Naive thymus-derived CD4-positive, alpha-beta T cell (primary cell): ENCODE data around the gene ARR3. TPM values are rescaled to one million over a fixed set of nuclear protein-coding genes. Genes with fewer than 3 reads are reported as not detected.
A peak's percentile ranks its signal among the peaks of the same experiment; 100 is the strongest.
"Not testable (repeated sequence)": the region's sequence is repeated elsewhere in the genome, so short reads cannot be mapped to it uniquely, and the experiment has no call there.

Experiments used
- ATAC-seq: fragments of 150-1000 bp; cut with Tn5 transposase; 2 replicates; pipeline ENCODE4 v1.10.0; 2021; ENCODE audit warnings: mild to moderate bottlenecking, moderate library complexity
- CTCF ChIA-PET: fragments of 350-600 bp; sonication (Branson Sonifier 250); formaldehyde crosslinking; loops from one replicate; lab custom pipeline; 2021; ENCODE audit warnings: antibody characterized with exemption; lab: Charles Lee
- POLR2A ChIA-PET: fragments of 350-600 bp; sonication (Branson Sonifier 250); formaldehyde crosslinking; loops from one replicate; lab custom pipeline; 2021; ENCODE audit warnings: antibody characterized with exemption, inconsistent platforms; lab: Charles Lee
- DNase-seq, 9 donors: peaks; one replicate each; pipeline versions ENCODE4 v3.0.0 to v3.0.0-alpha.2; 2020 to 2022; ENCODE audit warnings: mixed read lengths in 1 of 9
- H3K27ac ChIP-seq: one replicate; pipeline ENCODE4 v1.7.0; 2013; ENCODE audit warnings: mild to moderate bottlenecking, low read depth, low read length, moderate library complexity
- H3K27me3 ChIP-seq, 2 donors: one replicate each; pipeline ENCODE4 v1.7.0; 2013; ENCODE audit warnings: low read length in 2 of 2, mild to moderate bottlenecking in 2 of 2, moderate library complexity in 2 of 2; ENCODE audit not compliant: control insufficient read depth in 2 of 2, insufficient read depth in 2 of 2
- H3K36me3 ChIP-seq, 3 experiments: 1 replicate in 2 of 3; 2 replicates in 1 of 3; pipeline ENCODE4 v1.7.0; 2013; ENCODE audit warnings: low read length in 3 of 3, mild to moderate bottlenecking in 3 of 3, moderate library complexity in 1 of 3; ENCODE audit not compliant: insufficient read depth in 3 of 3, control insufficient read depth in 2 of 3
- H3K4me1 ChIP-seq, 2 donors: one replicate each; pipeline ENCODE4 v1.7.0; 2013; ENCODE audit warnings: low read length in 2 of 2, mild to moderate bottlenecking in 2 of 2, moderate library complexity in 1 of 2; ENCODE audit not compliant: control insufficient read depth in 2 of 2, insufficient read depth in 2 of 2
- H3K4me3 ChIP-seq: 2 replicates; pipeline ENCODE4 v1.7.0; 2013; ENCODE audit warnings: mild to moderate bottlenecking, low read length
- H3K9me3 ChIP-seq, 3 experiments: 1 replicate in 2 of 3; 2 replicates in 1 of 3; pipeline ENCODE4 v1.7.0; 2013; ENCODE audit warnings: low read length in 3 of 3; ENCODE audit not compliant: control insufficient read depth in 2 of 3
- H3K27ac Mint-ChIP-seq, 9 donors: one replicate each; pipeline ENCODE4 v1.8.0; 2020 to 2022; ENCODE audit warnings: mixed read lengths in 9 of 9, mild to moderate bottlenecking in 8 of 9, moderate library complexity in 5 of 9, inconsistent platforms in 2 of 9
- H3K27me3 Mint-ChIP-seq, 5 donors: one replicate each; pipeline ENCODE4 v1.8.0; 2021 to 2022; ENCODE audit warnings: mixed read lengths in 5 of 5, mild to moderate bottlenecking in 1 of 5
- H3K36me3 Mint-ChIP-seq, 5 donors: one replicate each; pipeline ENCODE4 v1.8.0; 2020 to 2022; ENCODE audit warnings: mixed read lengths in 5 of 5, mild to moderate bottlenecking in 3 of 5, inconsistent platforms in 1 of 5
- H3K4me1 Mint-ChIP-seq, 7 donors: one replicate each; pipeline ENCODE4 v1.8.0; 2020 to 2022; ENCODE audit warnings: mixed read lengths in 7 of 7, mild to moderate bottlenecking in 3 of 7, inconsistent platforms in 1 of 7
- H3K4me3 Mint-ChIP-seq, 10 donors: one replicate each; pipeline ENCODE4 v1.8.0; 2020 to 2022; ENCODE audit warnings: mild to moderate bottlenecking in 10 of 10, mixed read lengths in 10 of 10, moderate library complexity in 6 of 10, inconsistent platforms in 2 of 10
- H3K9me3 Mint-ChIP-seq, 11 donors: one replicate each; pipeline ENCODE4 v1.8.0; 2020 to 2022; ENCODE audit warnings: mixed read lengths in 11 of 11, mild to moderate bottlenecking in 4 of 11, inconsistent platforms in 1 of 11, moderate library complexity in 1 of 11
- intact Hi-C, 2 donors: fragments of 100-400 bp; cut with micrococcal nuclease; formaldehyde crosslinking; loops; one replicate each; pipeline ENCODE4 v1.15.1; 2023
- polyA plus RNA-seq, 2 donors: library from polyadenylated mRNA; unstranded; fragments of 300-500 nt; fragmentation: Illumina TruSeq; gene quantifications; one replicate each; pipeline ENCODE4 v1.2.3, GENCODE V29; 2021
- total RNA-seq, 6 experiments: library from RNA in 5 of 6; stranded (reverse) in 5 of 6; gene quantifications; 1 replicate in 5 of 6; 2 replicates in 1 of 6; pipeline ENCODE4 v1.2.3 and lab custom pipeline; 2021 to 2026

ARR3 gene
- total and polyA plus RNA-seq, 7 experiments from 2014 or later, result not detected

DNA sequence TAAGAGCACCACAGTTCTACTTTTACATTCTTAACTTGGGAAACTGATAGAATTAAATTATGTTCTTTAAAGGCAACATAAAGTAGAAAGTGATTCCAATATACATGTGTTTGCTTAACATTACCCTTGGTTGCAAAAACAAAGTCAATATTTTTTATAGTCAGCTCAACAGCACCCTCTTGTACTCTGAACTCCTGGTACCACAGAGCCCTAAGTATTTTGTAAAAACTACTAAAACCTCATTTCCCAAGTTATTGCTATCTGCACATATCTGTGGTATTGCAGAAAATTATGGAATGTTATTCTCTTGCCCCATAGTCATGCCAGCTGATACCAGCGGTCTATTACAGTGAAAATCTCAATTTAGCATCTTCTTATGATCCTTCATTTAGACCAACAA is 24.7 kb downstream of the ARR3 start:
- ATAC-seq (no peak), DNase-seq (no peak)
- Histone ChIP-seq H3K27me3 (no peaks in the 10 kb centered on the region), H3K27ac (no peak overlapping the region), H3K9me3 (no peaks in the 10 kb centered on the region), H3K4me3 (no peak overlapping the region), H3K4me1 (peaks cover 5 to 9% of the 10 kb centered on the region in 2 donors), H3K36me3 (no peaks in the 10 kb centered on the region)
- Mint-ChIP-seq H3K27ac (no peak overlapping the region), H3K36me3 (no peaks in the 10 kb centered on the region), H3K27me3 (no peaks in the 10 kb centered on the region), H3K4me3 (peak overlapping the region in 1 of 10 donors; percentile 8), H3K4me1 (peaks cover 0 to 29% (median 15%) of the 10 kb centered on the region in 7 donors), H3K9me3 (peaks cover 0 to 2% (median 0%) of the 10 kb centered on the region in 11 donors)
- intact Hi-C loops, result loop anchor here in 1 of 2 donors (10.0 kb wide), 1 partner anchor 678 kb away; the partner anchor contains the start of gene EDA
- CTCF ChIA-PET, result no interaction called here
- POLR2A ChIA-PET, result interaction anchor here (0.6 kb wide), 1 partner anchor 838 kb away, joined by 3 read pairs; no protein-coding TSS in a partner anchor

DNA sequence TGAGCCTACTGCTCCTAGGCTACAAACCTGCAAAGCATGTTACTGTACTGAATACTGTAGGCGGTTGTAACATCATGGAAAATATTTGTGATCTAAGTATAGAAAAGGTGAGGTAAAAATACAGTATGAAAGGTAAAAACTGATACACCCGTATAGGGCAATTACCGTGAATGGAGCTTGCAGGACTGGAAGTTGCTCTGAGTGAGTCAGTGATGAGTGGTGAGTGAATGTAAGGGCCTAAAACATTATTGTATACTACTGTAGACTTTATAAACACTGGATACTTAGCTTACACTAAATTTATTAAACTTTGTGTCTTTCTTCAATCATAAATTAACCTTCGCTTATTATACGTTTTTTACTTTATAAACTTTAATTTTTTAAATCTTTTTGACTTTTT is 25.5 kb downstream of the ARR3 start:
- H3K4me3 Mint-ChIP-seq, result no peak overlapping the region
- H3K36me3 Mint-ChIP-seq, result no peaks in the 10 kb centered on the region
- ATAC-seq, result no peak
- no peaks in the 10 kb centered on the region for H3K36me3 ChIP-seq
- peaks cover 0 to 29% (median 15%) of the 10 kb centered on the region in 7 donors for H3K4me1 Mint-ChIP-seq
- ChIA-PET CTCF (no interaction called here), POLR2A (no interaction called here)
- no peak overlapping the region for H3K4me3 ChIP-seq
- H3K9me3 ChIP-seq, result no peaks in the 10 kb centered on the region
- H3K9me3 Mint-ChIP-seq, result peaks cover 0 to 2% (median 0%) of the 10 kb centered on the region in 11 donors
- no peaks in the 10 kb centered on the region for H3K27me3 Mint-ChIP-seq
- H3K27ac Mint-ChIP-seq, result no peak overlapping the region
- H3K27ac ChIP-seq, result no peak overlapping the region
- DNase-seq, result no peak
- intact Hi-C loops, result loop anchor here in 1 of 2 donors (10.0 kb wide), 1 partner anchor 679 kb away; the partner anchor contains the start of gene EDA
- H3K4me1 ChIP-seq, result peaks cover 5 to 9% of the 10 kb centered on the region in 2 donors
- no peaks in the 10 kb centered on the region for H3K27me3 ChIP-seq

DNA sequence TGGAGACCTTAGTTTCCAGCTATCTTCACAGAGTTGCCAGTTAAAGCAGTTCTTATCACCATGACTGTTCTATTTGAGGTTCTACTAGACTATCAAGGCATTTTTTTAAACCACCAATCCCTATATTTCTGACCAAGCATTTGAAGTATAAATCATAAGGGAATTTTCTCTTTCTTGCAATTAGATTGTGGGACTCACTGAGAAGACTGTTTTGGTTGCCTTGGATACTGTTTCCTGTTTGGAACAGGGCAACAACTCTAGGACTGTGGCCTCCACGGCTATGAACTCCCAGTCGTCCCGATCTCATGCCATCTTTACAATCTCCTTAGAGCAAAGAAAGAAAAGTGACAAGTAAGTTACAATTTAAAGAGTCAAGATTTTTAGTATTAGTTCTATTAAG is 33.6 kb downstream of the ARR3 start:
- Mint-ChIP-seq H3K9me3 (no peaks in the 10 kb centered on the region), H3K4me1 (peaks cover 0 to 21% (median 0%) of the 10 kb centered on the region in 7 donors), H3K27ac (peak overlapping the region in 1 of 9 donors; percentile 49), H3K4me3 (no peak overlapping the region), H3K27me3 (no peaks in the 10 kb centered on the region), H3K36me3 (peaks cover 0 to 20% (median 0%) of the 10 kb centered on the region in 5 donors)
- Histone ChIP-seq H3K9me3 (no peaks in the 10 kb centered on the region), H3K27me3 (no peaks in the 10 kb centered on the region), H3K27ac (no peak overlapping the region), H3K36me3 (no peaks in the 10 kb centered on the region), H3K4me3 (no peak overlapping the region), H3K4me1 (peaks cover 0 to 4% of the 10 kb centered on the region in 2 donors)
- intact Hi-C loops, result no loop called here
- no peak for DNase-seq
- POLR2A ChIA-PET, result no interaction called here
- no peak for ATAC-seq
- CTCF ChIA-PET, result no interaction called here

DNA sequence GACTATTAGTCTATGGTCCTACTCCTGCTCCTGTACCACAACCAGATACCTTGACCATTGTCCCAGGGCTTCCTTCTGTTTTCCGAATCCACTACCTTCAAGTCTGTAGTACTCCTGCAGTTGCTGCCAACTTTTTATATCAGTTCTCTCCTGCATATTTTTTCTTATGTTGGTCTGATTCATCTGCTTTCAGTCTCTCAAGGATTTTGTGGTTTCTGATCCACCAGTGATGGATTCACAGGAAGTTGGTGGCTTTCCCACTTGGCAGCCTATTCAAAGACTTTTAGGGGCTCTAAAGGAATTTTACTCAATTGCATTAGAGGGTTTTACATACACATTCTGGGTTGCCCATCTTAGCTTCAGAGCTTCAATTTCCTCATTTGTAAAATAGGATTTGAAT is 45.4 kb downstream of the ARR3 start:
- ChIA-PET CTCF (no interaction called here), POLR2A (no interaction called here)
- DNase-seq (no peak), ATAC-seq (no peak)
- Histone ChIP-seq H3K27ac (no peak overlapping the region), H3K4me3 (no peak overlapping the region), H3K9me3 (no peaks in the 10 kb centered on the region), H3K4me1 (no peaks in the 10 kb centered on the region), H3K27me3 (no peaks in the 10 kb centered on the region), H3K36me3 (no peaks in the 10 kb centered on the region)
- no peaks in the 10 kb centered on the region for H3K9me3 Mint-ChIP-seq
- H3K27me3 Mint-ChIP-seq, result no peaks in the 10 kb centered on the region
- H3K27ac Mint-ChIP-seq, result no peak overlapping the region
- H3K36me3 Mint-ChIP-seq, result peaks cover 0 to 20% (median 0%) of the 10 kb centered on the region in 5 donors
- intact Hi-C loops, result no loop called here
- peaks cover 0 to 8% (median 0%) of the 10 kb centered on the region in 7 donors for H3K4me1 Mint-ChIP-seq
- no peak overlapping the region for H3K4me3 Mint-ChIP-seq

DNA sequence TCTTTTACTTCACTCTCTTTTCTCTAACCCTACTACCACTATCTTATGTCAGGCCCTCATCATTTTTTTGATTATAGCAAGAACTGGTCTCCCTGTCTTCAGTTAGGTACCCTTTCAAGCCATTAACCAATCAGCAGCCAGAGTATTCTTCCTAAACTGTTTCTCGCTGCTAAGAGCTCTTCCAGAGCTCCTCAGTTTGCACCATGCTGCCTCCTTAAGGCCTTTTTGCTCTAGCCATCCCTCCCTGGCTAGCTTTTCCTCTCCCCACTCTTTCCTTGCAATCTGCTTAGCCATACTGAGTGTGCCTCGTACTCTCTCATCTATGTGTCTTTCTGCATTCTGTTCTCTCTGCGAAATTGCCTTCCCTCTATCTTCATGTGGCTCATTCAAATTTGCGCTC is 54.6 kb downstream of the ARR3 start:
- Histone ChIP-seq H3K4me3 (no peak overlapping the region), H3K4me1 (no peaks in the 10 kb centered on the region), H3K9me3 (no peaks in the 10 kb centered on the region), H3K36me3 (no peaks in the 10 kb centered on the region), H3K27ac (no peak overlapping the region), H3K27me3 (no peaks in the 10 kb centered on the region)
- ChIA-PET POLR2A (no interaction called here), CTCF (no interaction called here)
- H3K36me3 Mint-ChIP-seq, result peaks cover 0 to 7% (median 0%) of the 10 kb centered on the region in 5 donors
- no peaks in the 10 kb centered on the region for H3K27me3 Mint-ChIP-seq
- peaks cover 0 to 4% (median 0%) of the 10 kb centered on the region in 7 donors for H3K4me1 Mint-ChIP-seq
- DNase-seq (no peak), ATAC-seq (no peak)
- no peak overlapping the region for H3K27ac Mint-ChIP-seq
- intact Hi-C loops, result no loop called here
- H3K9me3 Mint-ChIP-seq, result no peaks in the 10 kb centered on the region
- no peak overlapping the region for H3K4me3 Mint-ChIP-seq

DNA sequence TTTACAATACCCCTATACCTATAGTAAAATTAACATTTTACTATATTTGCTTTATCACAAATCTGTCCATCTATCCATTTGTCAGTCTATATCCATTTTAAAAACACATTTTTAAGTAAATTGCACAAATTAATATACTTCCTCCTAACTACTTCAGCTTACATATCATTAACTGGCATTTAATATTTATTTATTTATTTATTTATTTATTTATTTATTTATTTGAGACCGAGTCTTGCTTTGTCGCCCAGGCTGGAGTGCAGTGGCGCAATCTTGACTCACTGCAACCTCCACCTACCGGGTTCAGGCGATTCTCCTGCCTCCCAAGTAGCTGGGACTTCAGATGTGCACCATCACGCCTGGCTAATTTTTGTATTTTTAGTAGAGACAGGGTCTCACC is 55.5 kb downstream of the ARR3 start:
- H3K27ac Mint-ChIP-seq, H3K9me3 ChIP-seq, H3K36me3 ChIP-seq, intact Hi-C loops, ATAC-seq, H3K36me3 Mint-ChIP-seq, H3K4me3 ChIP-seq, H3K4me3 Mint-ChIP-seq, H3K4me1 ChIP-seq, H3K27me3 ChIP-seq, H3K4me1 Mint-ChIP-seq, H3K9me3 Mint-ChIP-seq, H3K27ac ChIP-seq, POLR2A ChIA-PET, H3K27me3 Mint-ChIP-seq, CTCF ChIA-PET, DNase-seq: not testable (repeated sequence)

DNA sequence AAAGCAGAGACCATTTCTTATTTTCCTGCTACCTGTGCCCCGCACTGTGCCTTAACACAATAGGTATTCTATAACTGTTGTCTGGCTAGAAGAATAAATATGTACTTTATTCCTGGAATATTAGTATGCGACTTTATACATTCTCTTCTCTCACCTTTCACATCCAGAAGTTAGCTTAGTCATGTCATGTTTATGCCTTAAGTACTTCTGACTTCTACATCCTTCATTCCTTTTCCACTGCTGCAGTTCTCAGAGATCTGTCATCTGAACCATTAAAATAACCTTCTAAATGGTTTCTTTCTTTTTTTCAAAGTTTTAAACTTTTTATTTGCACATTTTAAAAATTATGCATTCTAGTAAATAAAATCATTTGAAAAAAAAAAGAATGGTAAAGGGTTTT is 56.2 kb downstream of the ARR3 start:
- no peaks in the 10 kb centered on the region for H3K36me3 ChIP-seq
- DNase-seq (no peak), ATAC-seq (no peak)
- intact Hi-C loops, result no loop called here
- H3K27ac ChIP-seq, result no peak overlapping the region
- H3K9me3 ChIP-seq, result no peaks in the 10 kb centered on the region
- H3K4me1 ChIP-seq, result no peaks in the 10 kb centered on the region
- peaks cover 0 to 4% (median 0%) of the 10 kb centered on the region in 7 donors for H3K4me1 Mint-ChIP-seq
- H3K4me3 Mint-ChIP-seq, result no peak overlapping the region
- no peaks in the 10 kb centered on the region for H3K27me3 ChIP-seq
- POLR2A ChIA-PET, result no interaction called here
- peaks cover 0 to 9% (median 0%) of the 10 kb centered on the region in 5 donors for H3K36me3 Mint-ChIP-seq
- no peaks in the 10 kb centered on the region for H3K27me3 Mint-ChIP-seq
- no peak overlapping the region for H3K4me3 ChIP-seq
- no peak overlapping the region for H3K27ac Mint-ChIP-seq
- CTCF ChIA-PET, result no interaction called here
- H3K9me3 Mint-ChIP-seq, result no peaks in the 10 kb centered on the region
